HEK293T (cell line): ENCODE results near the gene COL9A2.

Experiments
- BHLHE40 ChIP-seq: fragments of 450-650 bp; IDR thresholded peaks from 2 replicates; pipeline ENCODE4 v1.6.1; 2016; ENCODE audit warnings: mild to moderate bottlenecking, moderate library complexity, borderline replicate concordance
- ELF4 ChIP-seq: fragments of 450-650 bp; IDR thresholded peaks from 2 replicates; pipeline ENCODE4 v1.6.1; 2017; ENCODE audit warnings: antibody characterized with exemption
- SP1 ChIP-seq: fragments of 450-650 bp; IDR thresholded peaks from 2 replicates; pipeline ENCODE4 v1.6.1; 2017
- SUZ12 ChIP-seq: fragments of 450-650 bp; IDR thresholded peaks from 2 replicates; pipeline ENCODE4 v1.6.1; 2016; ENCODE audit warnings: mild to moderate bottlenecking
- TARDBP ChIP-seq: fragments of 450-650 bp; IDR thresholded peaks from 2 replicates; pipeline ENCODE4 v1.6.1; 2016

GRCh38 chr1:40361201-40361600 lies 44.1 kb upstream of the COL9A2 start:
- TF ChIP-seq BHLHE40 = no peak
- TF ChIP-seq ELF4 = no peak
- no peak for TF ChIP-seq TARDBP
- TF ChIP-seq SUZ12 = no peak
- TF ChIP-seq SP1 = no peak
